OCI-LY7 (cell line): Measurements from ENCODE around the gene RNASE4.

Source experiments
- EZH2phosphoT487 ChIP-seq: fragments of 200-600 bp; sonication (generic); IDR thresholded peaks from 2 replicates; pipeline ENCODE4 v1.6.1; 2018; ENCODE audit warnings: low read depth, borderline replicate concordance, mild to moderate bottlenecking, mixed run types, antibody characterized with exemption, low read length, moderate library complexity, mixed read lengths
- TF ChIP-seq, protein P1 (sequence below): fragments of 200-600 bp; sonication (generic); conservative IDR thresholded peaks from 2 replicates; pipeline ENCODE4 v1.5.1; 2014; ENCODE audit warnings: mild to moderate bottlenecking, antibody characterized with exemption, low read length, moderate library complexity, mixed read lengths

DNA sequence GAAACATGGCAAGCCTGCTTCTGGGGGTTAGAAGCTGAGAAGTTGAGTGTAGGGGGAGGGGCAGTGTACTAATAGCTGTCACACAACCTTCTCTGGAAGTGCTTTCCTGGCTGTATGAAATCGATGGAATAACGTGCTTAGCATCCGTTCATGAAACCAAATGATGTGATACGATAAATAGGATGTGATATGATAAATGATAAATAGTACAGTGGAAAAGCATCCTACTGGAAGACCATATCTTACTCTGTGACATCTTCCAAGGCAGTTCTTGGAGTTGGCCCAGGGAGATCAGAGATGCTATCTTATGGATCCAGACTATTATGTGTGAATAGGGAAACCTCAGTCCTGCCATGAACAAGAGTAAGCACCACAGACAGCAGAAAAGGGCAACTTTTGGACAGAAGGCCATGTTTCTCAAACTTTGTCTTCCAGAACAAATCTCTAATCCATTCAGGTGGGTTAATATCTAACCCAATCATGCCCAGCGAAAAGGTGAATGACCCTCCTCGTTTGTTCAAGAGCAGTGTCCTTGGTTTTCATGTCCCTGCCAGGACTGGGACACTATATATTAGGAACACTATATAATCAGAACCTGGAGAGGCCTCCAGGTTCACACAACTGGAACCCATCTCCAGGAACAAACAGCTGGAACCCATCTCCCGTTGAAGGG lies 3.9 kb downstream of the RNASE4 start, which contains the start of gene ANG:
- TF ChIP-seq EZH2phosphoT487, result no peak
- TF ChIP-seq, protein P1, sequence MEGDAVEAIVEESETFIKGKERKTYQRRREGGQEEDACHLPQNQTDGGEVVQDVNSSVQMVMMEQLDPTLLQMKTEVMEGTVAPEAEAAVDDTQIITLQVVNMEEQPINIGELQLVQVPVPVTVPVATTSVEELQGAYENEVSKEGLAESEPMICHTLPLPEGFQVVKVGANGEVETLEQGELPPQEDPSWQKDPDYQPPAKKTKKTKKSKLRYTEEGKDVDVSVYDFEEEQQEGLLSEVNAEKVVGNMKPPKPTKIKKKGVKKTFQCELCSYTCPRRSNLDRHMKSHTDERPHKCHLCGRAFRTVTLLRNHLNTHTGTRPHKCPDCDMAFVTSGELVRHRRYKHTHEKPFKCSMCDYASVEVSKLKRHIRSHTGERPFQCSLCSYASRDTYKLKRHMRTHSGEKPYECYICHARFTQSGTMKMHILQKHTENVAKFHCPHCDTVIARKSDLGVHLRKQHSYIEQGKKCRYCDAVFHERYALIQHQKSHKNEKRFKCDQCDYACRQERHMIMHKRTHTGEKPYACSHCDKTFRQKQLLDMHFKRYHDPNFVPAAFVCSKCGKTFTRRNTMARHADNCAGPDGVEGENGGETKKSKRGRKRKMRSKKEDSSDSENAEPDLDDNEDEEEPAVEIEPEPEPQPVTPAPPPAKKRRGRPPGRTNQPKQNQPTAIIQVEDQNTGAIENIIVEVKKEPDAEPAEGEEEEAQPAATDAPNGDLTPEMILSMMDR, result no peak
